ENCODE results near the gene SLC23A1.
"Not testable (repeated sequence)": the region's sequence is repeated elsewhere in the genome, so short reads cannot be mapped to it uniquely, and the experiment has no call there.

SLC23A1 gene

DNA sequence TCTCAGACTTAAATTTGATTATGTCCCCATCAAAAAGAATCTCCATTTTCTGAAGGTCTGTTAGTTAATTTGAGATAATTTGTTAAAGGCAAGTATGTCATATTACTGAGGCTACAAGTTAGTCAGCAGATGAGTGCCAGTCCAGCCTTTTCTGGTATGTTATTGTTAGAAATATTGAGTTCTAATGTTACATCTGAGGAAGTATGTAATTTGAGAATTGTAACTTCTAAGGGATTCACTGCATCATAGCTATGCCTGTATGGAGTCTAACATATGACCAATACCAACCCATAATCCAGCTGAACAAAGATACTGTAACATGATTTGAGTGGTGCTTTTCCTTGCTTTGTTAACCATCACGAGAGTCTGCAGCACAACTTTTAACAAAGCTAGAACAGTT is 13.9 kb downstream of the SLC23A1 start:
- no peak for DNase-seq (ENCODE audit: low spot score)

DNA sequence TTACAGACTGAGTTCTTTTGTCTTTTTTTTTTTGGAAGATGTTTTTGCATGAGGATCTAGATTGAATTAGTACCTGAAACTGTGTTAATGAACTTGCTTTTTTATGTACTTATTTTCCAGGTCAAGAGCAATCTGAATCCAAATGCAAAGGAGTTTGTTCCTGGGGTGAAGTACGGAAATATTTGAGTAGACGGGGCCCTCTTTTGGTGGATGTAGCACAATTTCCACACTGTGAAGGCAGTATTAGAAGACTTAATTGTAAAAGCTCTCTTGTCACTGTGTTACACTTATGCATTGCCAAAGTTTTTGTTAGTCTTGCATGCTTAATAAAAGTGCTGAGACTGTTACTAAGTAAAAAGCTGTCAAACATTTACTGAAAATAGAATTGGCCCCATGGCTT is 14.5 kb downstream of the SLC23A1 start:
- DNase-seq (ENCODE audit: low spot score), result no peak

DNA sequence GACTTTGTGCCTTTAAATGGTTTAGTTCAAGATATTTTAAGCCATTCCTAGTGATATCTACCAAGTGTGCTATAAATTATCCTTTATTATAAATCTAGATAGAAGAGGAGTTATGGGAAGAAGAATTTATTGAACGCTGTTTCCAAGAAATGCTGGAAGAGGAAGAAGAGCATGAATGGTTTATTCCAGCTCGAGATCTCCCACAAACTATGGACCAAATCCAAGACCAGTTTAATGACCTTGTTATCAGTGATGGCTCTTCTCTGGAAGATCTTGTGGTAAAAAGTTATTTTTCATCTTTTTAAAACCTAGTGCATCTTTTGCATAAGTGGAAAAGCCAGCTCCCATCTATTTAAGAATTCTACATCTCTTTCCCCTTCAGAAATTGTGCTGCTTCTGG is 18.6 kb downstream of the SLC23A1 start:
- DNase-seq (ENCODE audit: low spot score), result no peak

DNA sequence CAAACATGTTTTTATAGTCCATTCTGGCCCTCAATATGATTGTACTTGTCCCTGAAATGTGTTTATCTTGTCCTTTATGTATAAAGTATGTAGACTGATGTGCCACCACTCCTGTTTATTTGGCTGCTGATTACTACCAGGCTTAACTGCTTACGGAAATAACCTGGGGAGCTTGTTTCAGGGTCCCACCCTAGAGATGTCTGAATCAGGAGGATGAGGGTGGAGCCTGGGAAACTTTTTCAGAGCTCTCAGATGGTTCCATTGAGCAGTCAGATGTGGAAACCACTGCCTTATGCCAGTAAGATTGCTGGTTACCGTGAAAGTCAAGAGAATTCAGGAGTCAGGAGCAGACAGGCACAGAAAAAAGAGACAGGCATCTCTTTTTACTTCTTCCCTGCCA is 19.2 kb downstream of the SLC23A1 start:
- DNase-seq (ENCODE audit: low spot score), result no peak

DNA sequence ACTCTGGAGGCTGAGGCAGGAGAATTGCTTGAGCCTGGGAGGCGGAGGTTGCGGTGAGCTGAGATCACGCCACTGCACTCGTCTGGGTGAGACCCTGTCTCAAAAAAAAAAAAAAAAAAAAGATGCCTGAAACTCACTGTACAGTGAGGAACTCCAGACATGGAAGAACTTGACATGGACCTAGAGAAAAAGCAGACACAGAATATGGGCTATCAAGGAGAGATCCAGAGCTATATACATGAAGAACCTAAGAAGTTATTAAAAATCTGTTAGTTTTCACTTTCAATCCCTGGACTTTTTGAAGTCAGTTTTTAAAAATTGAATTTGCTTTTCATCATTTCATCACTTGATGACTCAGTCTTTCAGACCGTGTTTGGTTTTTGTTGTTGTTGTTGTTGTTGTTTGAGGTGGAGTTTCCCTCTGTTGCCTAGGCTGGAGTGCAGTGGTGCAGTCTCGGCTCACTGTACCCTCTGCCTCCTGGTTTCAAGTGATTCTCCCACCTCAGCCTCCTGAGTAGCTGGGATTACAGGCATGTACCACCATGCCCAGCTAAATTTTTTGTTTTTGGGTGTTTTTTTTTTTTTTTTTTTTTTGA is 21.2 kb downstream of the SLC23A1 start:
- DNase-seq (ENCODE audit: low spot score), result no peak

DNA sequence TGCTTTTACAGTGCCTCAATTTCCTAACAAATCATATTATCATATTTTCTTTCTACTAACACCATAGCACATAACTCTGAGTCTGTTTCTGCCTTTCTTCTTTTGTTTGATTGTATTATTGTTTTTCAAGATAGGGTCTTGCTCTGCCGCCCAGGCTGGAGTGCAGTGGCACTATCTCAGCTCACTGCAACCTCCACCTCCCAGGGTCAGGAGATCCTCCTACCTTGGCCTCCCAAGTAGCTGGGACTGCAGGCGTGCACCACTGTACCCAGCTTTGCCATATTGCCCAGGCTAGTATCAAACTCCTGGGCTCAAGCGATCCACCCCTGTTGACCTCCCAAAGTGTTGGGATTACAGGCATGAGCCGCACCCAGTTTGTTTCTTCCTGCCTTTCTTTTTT is 22.7 kb downstream of the SLC23A1 start:
- DNase-seq (ENCODE audit: low spot score), result no peak

DNA sequence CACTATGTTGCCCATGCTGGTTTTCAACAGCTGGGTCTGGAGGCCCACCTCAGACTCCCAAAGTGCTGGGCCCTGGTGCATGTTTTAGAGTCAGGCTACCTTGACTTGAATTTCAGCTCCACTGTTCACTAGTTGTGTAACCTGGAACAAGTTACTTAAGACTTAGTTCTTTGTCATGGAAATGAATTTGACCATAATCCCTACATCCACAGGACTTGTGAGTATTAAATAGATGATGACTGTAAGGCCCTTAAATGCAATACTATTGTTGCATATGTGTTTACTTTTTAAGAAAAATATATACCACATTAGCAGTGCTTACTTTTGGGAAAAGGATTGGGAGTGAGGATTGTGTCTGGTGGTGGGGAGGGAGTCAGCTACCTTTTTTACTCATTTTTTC is 25.0 kb downstream of the SLC23A1 start:
- no peak for DNase-seq (ENCODE audit: low spot score)

DNA sequence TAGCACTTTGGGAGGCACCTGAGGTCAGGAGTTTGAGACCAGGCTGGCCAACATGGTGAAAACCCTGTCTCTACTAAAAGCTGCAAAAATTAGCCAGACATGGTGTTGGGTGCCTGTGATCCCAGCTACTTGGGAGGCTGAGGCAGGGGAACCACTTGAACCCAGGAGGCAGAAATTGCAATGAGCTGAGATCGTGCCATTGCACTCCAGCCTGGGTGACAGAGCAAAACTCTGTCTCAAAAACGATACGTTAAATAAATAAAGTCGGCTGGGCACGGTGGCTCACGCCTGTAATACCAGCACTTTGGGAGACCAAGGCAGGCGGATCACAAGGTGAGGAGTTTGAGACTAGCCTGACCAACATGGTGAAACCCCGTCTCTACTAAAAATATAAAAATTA is 27.2 kb downstream of the SLC23A1 start:
- not testable (repeated sequence) for DNase-seq (ENCODE audit: low spot score)

DNA sequence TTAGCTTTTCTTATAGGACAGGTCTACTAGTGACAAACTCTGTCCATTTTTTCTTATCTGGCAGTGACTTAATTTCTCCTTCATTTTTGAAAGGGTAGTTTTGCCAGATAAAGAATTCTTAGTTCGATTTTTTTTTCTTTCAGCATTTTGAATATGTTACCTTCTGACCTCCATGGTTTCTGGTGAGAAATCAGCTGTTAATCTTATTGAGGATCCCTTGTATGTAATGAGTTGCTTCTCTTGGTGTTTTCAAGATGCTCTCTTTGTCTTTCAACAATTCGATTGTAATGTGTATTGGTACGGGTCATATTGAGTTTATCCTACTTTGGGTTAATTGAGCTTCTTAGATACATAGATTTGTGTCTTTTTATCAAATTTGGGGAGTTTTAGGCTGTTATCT is 28.9 kb downstream of the SLC23A1 start:
- no peak for DNase-seq (ENCODE audit: low spot score)

DNA sequence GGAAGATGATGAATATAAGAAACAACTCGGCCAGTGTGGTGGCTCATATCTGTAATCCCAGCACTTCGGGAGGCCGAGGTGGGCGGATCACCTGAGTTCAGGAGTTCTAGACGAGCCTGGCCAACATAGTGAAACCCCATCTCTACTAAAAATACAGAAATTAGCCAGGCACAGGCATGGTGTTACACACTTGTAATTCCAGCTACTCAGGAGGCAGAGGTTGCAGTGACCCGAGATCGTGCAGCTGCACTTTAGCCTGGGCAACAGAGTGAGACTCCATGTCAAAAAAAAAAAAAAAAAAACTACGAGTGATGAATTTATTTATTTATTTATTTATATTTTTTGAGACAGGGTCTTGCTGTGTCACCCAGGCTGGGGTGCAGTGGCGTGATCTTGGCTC is 35.2 kb downstream of the SLC23A1 start:
- not testable (repeated sequence) for DNase-seq (ENCODE audit: low spot score)

DNA sequence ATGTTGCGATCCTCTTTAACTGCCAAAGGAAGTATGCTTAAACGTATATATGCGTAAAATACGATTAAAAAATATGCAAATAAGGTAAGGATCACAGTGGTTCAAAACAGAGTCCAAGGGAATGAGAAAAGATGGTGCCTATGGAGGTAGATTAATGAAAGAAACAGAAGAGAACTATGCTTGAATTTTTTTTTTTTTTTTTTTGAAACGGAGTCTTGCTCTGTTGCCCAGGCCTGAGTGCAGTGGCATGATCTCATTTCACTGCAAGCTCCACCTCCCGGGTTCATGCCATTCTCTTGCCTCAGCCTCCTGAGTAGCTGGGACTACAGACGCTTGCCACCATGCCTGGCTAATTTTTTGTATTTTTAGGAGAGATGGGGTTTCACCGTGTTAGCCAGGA is 37.7 kb downstream of the SLC23A1 start:
- DNase-seq (ENCODE audit: low spot score), result not testable (repeated sequence)

DNA sequence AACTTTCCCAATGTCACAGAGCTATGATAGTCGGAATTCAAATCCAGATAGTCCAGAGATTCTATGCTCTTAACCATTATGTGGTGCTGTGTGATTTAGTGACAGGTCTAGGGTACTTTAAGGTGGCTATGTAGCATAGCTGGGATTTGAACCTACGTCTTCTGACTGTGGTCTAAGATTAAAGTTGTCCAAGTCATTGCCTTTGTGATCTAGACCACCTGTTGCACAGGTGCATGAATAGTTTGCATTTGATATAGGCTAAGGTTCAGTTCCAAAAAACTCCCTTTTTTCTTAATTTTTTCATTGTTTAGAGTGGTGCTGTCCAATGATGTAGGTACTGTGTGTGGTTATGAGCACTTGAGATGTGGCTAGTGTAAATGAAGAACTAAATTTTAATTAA is 38.9 kb downstream of the SLC23A1 start:
- DNase-seq (ENCODE audit: low spot score), result no peak

DNA sequence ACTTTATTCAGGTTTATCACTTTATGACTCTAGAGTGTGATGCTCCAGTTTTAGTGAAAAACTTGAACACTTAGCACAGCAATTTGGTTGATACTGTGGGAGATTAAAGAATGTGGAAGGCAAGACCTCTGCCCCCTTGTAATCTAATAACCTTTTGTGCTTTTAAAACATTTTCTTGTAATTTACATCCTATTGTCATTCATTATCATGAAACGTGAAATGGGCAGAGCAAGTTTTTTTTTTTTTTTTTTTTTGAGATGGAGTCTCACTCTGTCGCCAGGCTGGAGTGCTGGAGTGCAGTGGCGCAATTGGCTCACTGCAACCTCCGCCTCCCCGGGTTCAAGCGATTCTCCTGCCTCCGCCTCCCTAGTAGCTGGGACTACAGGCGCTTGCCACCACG is 39.6 kb downstream of the SLC23A1 start:
- no peak for DNase-seq (ENCODE audit: low spot score)

DNA sequence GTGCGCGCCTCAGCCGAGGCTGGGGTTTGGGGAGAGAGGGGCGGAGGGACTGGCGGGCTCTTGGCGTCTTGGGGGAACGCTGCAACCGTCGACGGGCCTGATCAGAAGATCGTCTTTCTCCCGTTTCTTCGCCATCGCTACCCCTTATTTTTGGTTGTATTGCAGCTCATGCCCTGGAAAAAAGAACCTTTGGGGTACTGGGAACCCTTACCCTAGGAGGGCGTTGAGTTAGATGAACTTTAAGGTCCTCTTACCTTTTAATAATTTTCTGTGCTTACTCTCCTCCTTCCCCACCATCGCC is 40.7 kb downstream of the SLC23A1 start:
- DNase-seq (ENCODE audit: low spot score), result peak; percentile 63

DNA sequence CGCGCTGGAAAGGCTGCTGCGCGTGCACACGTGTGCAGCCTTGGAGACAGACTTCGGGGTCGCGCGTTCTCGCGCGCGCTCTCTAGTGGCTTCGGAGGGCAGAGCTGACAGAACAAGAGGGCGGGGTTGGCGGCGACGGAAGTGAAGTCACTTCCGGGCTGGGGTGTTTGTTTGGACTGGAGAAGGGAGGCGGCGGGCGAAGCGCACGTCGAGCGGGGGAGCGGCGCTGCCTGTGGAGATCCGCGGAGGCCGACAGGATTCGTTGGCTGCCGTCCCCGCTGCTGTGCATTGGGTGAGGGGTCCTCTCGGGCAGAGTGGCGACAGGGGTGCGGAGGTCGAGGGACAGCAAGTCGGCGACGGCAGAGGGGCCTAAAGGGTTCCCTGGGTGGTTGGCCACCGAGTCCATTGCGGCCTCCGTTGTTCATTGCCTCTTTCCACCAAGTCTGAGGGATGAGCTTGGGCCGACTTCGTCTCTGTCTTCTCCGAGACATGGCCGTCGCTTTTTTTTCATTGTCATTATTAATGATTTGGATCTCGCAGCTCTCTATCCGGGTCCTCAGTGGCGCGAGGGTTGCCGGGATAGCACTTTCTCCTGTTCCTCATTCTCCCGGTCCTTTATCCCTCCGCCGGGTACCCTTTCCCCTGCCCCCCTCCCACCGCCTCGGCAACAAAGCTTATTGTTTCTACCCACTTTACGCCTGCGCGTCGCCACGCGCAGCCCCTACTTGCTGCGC is 41.2 kb downstream of the SLC23A1 start, which contains the start of gene PAIP2:
TSS of gene PAIP2 (plus strand) at position 166 of the 734 bp plus-strand sequence. CDS start 21,931 bp downstream, outside the sequence.
- peak; percentile 72 for DNase-seq (ENCODE audit: low spot score)

DNA sequence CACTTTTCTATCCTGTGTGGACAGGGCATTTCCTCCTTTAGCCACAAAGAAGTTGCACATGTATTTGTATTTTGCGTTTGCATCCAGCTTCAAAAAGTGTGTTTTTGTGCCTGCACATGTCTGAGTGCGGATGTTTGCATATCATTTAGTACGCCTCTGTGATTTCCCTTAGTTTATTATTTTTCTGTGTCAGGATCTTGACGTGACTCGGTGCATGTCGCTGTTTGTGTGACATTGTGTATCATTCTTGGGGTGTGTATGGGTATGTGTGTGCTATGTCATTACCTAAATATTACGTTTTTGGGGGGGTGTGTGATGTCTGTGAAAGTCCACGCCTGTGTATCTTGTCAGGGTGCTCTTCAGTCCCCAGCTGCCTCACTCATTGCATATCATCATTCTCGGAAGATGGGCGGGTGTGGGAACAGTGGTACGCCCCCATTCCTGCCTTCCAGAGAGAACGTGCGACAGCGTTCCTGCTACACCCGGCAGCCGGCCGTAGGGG is 41.9 kb downstream of the SLC23A1 start:
- no peak for DNase-seq (ENCODE audit: low spot score)

DNA sequence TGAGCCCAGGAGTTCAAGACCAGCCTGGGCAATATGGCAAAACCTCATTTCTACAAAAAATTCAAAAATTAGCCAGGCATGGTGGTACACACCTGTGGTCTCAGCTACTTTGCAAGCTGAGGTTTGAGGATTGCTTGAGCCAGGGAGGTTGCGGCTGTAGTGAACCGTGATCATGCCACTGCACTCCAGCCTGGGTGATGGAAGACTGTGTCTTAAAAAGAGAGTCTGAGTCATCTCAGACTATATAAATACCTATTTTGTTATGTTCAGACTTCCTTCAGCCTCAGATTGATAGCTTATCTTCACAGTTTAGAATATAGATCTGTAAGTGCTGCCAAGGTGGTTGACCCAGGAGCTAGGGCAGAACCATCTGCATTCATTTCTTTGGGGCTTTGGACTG is 43.0 kb downstream of the SLC23A1 start:
- DNase-seq (ENCODE audit: low spot score), result no peak

DNA sequence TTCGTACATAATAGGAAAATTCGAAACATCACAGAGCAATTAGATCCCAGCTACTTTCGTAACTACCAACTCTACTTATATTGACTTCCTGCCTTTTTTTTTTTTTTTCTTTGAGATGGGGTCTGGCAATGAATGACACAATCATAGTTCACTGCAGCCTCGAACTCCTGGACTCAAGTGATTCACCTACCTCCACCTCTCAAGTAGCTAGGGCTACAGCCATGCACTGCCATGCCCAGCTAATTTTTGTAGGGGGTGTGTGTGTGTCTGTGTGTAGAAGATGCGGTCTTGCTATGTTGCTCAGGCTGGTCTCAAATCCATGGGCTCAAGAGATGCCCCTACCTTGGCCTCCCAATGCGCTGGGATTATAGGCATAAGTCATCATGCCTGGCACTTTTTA is 47.3 kb downstream of the SLC23A1 start:
- no peak for DNase-seq (ENCODE audit: low spot score)
